Central memory CD4-positive, alpha-beta T cell (primary cell): ENCODE results near the gene AP1M2.

Source experiments
- DNase-seq: peaks from one replicate; pipeline ENCODE4 v3.0.0; 2022
- total RNA-seq, 3 experiments: gene quantifications; one replicate each; lab custom pipeline; 2026; lab: John Stamatoyannopoulos, UW

The AP1M2 gene
- total RNA-seq = 0 to 0.27 (median 0) reads per million in 3 experiments

GRCh38 chr19:10587022-10587838, at the start of gene AP1M2:
AP1M2 (minus strand) TSS chr19:10587312; CDS start chr19:10587231, 81 bp downstream.
- DNase-seq = no peak

DNA sequence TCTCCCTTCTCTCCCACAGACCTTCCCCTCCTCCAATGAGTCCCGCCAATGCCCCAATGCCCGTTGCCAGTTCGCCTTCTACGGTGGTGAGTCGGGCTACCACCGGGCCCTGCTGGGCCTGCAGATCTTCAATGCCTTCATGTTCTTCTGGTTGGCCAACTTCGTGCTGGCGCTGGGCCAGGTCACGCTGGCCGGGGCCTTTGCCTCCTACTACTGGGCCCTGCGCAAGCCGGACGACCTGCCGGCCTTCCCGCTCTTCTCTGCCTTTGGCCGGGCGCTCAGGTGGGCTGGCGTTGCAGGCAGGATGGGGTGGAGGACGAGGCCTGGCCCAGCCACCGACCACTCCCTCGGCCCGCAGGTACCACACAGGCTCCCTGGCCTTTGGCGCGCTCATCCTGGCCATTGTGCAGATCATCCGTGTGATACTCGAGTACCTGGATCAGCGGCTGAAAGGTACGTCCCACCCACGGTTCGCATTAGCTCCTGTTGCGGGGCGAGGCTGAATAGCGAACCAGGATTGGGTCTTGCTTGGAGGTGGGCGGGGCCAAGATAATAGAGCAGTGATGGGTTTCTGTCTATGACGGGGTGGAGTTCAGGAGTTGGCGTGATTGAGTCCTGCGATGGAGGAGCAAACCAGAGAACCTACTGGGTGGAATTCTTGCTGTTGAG, 49.3 kb upstream of the AP1M2 start:
- no peak for DNase-seq

DNA sequence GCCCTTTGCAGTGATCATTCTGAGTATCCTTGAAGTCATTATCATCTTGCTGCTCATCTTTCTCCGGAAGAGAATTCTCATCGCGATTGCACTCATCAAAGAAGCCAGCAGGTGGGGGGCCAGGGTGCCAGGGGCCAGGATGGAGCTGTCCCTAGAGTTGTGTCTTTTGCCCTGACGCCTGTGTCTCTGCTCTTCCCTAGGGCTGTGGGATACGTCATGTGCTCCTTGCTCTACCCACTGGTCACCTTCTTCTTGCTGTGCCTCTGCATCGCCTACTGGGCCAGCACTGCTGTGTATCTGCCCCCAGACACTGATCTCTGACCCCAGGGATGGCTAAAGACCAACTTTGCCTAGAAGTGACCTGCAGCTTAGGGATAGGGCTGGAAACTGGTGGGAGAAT, 47.9 kb upstream of the AP1M2 start:
- DNase-seq = no peak

DNA sequence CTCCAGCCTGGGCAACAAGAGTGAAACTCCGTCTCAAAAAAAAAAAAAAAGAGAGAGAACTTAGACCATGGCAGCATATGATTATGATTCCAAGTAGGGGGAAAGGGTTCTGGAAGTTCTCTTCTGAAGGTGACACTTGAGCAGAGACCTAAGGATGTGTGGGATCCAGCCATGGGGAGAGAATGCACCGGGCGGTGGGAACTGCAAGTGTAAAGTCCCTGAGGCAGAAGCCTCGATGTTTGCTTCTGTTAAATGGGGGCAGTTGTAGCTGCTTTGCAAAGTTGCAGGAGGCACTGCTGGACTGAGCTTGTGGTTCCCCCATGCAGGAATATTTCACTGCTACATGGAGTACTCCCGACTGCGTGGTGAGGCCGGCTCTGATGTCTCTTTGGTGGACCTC, 47.3 kb upstream of the AP1M2 start:
- DNase-seq = no peak

- no peak for DNase-seq
Measured at GRCh38 chr19:10631874-10632273, 44.8 kb upstream of the AP1M2 start.

DNA sequence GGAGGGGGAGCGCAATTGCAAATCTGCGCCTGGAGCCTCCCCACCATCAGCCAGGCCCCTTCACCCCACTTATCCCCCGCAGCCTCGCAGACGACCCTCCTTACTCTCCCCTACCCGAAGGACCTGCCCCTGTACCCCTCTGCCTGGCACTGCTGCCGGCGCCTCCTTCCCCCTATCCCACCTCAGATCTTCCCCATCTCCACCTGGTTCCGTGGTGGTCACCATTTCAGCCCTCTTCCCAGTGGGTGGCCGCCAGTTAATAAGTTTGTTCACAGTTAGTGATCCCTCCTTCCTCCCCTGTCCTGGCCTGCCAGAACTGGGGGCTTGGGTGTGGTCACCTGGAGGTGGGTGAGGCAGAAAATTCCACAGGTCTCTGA, 38.6 kb upstream of the AP1M2 start:
- no peak for DNase-seq

DNA sequence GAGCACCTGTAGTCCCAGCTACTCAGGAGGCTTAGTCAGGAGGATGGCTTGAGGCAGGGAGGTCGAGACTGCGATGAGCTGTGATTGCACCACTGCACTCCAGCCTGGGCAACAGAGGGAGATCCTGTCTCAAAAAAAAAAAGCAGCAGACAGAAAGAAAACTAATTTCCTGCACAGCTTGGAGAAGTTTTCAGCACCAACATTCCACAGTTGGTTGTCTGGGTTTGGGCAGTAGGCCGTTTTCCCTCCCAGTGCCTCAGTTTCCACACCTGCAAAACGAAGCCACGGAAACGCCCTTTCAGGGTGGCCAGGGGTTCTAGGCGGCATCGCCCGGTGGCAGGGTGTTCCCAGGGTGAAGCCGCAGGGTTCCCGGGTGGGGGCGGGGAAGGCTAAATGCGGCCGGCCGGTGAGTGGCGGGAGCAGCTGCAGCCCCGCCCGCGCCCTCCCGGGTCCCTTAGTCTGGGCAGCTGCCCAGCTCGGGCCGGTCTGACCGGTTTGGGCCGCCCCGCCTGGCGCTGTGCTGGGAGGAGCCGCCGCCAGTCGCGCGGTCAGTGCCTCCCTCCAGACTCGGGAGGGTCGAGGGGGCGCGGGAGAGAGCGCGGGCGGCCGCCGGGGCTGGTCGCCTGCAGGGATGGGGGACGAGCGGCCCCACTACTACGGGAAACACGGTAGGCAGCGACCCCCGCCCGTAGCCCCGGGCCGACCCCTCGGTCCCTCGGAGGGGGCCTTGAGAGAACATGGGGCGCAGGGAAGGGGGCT, 38.1 kb upstream of the AP1M2 start, which contains the start of gene SLC44A2:
Gene SLC44A2 (plus strand): TSS at position 551 of the 759 bp plus-strand sequence. CDS start 81 bp downstream, at position 632.
- no peak for DNase-seq

DNA sequence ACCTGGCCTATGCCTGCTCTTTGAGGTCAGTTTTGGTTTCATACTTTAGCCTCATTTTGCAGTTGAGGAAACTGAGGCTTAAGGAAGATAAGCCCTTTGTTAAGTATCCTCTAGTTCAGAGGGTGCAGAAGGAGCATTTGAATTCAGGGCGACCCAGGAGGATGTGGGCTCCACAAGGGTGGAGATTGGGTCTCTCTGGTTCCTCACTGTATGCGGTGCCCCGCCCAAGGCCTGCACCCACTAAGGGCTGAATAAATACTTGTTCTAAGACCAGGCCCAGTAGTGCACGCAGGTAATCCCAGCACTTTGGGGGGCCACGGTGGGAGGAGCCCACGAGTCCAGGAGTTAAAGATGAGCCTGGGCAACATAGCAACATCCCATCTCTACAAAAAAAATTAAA, 37.5 kb upstream of the AP1M2 start:
- peak; percentile 33 for DNase-seq

- DNase-seq = no peak
Measured at GRCh38 chr19:10621966-10622365, 34.9 kb upstream of the AP1M2 start.

GRCh38 chr19:10620786-10621185, 33.7 kb upstream of the AP1M2 start:
- DNase-seq = no peak

DNA sequence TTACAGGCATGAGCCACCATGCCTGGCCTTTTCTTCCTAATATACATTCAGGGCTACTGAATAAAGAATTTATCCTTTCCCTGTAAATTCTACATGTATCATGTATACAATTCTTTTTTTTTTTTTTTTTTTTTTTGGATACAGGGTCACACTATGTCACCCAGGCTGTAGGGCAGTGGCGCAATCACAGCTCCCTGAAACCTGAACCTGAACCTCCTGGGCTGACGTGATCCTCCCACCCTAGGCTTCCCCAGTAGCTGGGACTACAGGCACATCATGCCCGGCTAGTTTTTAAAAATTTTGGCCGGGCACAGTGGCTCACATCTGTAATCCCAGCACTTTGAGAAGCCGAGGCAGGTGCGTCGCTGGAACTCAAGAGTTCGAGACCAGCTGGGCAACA, 31.7 kb upstream of the AP1M2 start:
- no peak for DNase-seq

DNA sequence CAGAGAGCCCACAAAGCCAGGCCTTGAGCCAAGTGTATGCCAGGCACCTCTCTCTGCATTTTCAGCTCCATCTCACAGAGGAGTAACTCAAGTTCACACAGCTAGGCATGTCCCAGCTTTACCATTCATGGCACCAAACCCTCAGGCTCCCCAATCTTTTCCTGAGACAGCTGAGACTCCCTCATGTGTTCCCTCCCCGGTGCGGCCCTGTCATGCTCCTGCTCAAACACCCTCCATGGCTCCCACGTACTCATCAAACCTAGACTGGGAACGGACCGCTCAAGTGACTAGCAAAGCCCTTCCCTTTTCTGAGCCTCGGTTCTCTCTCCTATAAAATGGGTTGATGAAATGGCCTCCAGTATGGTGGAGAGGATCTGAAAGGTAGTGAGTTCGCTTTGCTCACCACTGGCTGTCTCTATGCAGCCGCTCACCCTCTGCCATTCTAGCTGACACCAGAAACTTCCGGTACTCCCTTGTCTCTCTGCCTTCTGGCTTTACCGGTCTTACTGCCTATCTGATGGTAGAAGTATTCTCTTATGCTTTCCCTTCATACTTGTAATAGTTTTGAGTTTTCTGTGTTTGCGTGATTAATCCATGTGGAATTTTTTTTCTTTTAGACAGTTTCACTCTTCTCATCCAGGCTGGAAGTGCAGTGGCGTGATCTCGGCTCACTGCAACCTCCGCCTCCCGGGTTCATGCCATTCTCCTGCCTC, 30.5 kb upstream of the AP1M2 start:
- no peak for DNase-seq

GRCh38 chr19:10615429-10616023, 28.4 kb upstream of the AP1M2 start:
- no peak for DNase-seq

GRCh38 chr19:10612499-10613119, 25.5 kb upstream of the AP1M2 start:
- no peak for DNase-seq

- no peak for DNase-seq
Measured at GRCh38 chr19:10611907-10612306, 24.8 kb upstream of the AP1M2 start.

- no peak for DNase-seq
Measured at GRCh38 chr19:10604460-10604980, 17.4 kb upstream of the AP1M2 start.

GRCh38 chr19:10603873-10604459, 16.9 kb upstream of the AP1M2 start:
- peak; percentile 42 for DNase-seq

DNA sequence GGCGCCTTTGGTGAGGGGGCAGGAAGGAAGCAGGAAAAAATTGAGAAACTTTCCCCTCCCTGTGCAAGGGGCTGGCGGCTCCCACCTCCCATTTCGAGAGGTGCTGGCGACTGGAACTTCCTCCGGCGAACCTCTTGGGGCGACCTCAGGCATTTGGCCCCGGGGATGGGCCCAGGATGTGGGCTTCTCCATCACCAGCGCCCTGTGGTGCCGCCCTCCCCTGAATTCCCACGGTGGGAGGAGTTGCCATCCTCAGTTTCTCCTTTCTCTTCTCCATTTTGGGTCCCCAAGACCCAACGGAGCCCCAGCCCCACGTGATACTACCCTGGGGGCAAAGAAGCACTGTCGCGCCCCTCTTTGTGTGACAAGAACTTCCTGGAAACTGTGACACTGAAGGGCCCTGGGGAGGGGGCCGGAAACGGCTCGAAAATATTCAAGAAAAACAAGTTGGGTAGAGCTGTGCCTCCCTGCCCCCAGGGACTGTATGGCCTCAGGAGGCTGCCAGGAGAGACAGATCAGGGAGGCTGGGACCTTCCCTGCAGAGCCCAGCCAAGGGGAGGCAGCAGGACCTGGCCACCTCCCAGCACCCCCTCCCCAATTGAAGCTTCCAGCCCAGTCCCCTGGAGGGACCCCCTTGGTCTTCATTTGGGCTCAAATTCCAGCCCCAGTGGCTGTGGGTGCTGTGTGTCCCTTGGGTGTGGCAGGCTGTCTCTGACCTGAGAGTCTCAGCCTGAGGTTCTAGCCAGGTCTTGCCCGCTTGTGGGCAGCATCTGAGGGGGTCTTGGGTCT, 16.2 kb upstream of the AP1M2 start:
- DNase-seq = peak; percentile 79

DNA sequence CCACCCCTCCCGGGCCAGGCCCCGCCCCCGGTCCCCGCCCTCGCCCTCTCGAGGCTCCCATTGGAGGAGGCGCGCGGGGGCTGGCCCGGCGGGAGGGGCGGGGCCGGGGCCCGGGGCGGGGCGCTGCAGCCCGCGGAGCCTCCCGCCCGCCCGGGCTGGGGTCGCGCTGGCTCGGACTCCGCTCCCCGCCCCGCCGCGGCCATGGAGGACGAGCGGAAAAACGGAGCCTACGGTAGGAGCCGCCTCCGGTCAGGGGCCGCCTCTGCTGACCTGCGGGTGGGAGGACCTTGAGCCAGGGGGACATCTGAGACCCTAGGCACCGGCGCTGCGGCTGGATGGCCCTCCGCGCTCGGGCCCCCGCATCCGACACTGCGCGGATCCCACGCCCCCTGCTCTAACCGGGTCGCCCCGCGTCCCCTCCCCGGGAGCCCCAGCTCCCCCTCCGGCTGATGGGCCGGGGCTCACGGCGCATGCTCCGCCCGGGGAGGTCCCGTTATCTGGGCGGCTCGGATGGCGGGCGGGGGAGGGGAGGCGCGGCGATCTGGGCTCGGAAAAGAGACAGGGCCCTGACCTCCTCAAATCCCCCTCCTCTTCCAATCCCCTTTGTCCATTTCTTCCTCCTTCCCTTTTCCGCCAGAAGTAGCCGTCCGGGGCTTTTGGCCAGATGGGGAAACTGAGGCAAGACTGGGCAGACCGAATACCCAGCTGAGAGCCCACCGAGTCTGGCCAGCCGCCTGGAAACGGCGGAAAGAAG, 15.4 kb upstream of the AP1M2 start:
- DNase-seq = peak; percentile 75

DNA sequence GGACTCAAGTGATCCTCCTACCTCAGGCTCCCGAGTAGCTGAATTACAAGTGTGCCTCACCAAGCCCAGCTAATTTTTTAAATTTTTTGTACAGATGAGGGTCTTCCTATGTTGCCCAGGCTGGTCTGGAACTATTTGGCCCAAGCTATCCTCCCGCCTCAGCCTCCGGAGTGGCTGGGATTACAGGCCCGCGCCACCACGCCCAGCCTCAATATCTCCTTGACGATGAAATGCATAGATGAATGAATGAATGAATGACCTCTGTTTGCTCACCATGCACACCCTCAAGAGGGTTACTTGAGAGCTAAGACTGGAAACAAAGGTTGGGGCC, 14.9 kb upstream of the AP1M2 start:
- no peak for DNase-seq
